ENCODE measurements around the gene MATN4.

The MATN4 gene

DNA sequence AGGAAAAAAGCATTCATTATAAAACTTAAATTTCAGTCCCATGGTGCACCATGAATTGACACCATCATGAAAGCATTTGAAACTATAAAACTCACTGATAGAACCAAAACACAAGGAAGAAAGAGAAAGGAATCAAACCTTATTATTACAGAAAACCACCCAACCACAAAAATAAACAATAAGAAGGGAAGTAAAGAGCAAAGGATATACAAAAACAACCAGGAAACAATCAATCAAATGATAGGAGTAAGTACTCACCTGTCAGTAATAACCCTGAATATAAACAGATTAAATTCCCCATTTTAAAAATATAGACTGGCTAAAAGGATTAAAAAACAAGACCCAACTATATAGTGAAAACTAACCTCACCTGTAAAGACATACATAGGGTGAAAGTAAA is 59.5 kb downstream of the MATN4 start:
- no peak for DNase-seq (ENCODE audit: low read depth in 2 of 2)

DNA sequence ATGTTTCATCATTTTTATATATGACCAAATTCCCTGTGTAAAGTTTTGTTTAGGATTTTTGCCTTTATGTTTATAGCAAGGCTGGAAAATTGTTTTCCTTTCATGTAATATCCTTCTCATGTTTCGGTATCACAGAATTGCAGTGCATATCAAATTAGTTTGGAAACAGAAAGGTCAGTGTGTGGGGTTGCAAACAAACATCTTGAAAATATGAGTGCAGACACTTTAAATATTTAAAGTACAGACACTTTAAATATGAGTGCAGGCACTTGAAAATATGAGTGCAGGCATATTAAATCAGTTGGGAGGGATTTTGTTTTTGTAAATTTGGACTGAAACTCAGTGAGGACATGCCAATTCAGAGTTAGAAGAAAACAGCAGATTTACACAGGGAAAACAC is 60.2 kb downstream of the MATN4 start:
- no peak for DNase-seq (ENCODE audit: low read depth in 2 of 2)

GRCh38 chr20:45246109-45246508 is 62.0 kb downstream of the MATN4 start:
- no peak for DNase-seq (ENCODE audit: low read depth in 2 of 2)

Measured in stimulated activated CD8-positive, alpha-beta memory T cell treated with anti-CD3 and anti-CD28 coated beads, Interleukin-2, amount 100 ng/mL, for 48 hours (primary cell).